ENCODE data around the gene KMO.

DNA sequence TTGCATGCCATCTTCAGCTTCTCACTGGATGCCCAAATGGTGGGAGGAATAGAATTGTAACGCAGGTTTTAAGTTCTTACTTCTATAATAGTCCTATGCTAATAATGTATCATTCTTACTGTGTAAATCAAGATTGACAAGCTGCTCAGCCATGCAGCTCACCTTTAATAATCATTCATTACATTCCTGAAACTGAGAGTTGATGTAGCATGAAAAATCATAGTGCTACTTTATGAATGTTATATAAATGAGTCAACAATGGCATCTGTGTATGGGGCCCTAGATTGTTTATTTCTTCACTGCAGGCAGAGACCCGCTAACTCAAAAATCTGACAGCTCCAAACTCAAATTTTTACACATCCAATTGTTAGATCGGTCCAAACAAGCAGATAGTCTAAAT is 47.0 kb upstream of the KMO start:
- TF ChIP-seq, protein P1, sequence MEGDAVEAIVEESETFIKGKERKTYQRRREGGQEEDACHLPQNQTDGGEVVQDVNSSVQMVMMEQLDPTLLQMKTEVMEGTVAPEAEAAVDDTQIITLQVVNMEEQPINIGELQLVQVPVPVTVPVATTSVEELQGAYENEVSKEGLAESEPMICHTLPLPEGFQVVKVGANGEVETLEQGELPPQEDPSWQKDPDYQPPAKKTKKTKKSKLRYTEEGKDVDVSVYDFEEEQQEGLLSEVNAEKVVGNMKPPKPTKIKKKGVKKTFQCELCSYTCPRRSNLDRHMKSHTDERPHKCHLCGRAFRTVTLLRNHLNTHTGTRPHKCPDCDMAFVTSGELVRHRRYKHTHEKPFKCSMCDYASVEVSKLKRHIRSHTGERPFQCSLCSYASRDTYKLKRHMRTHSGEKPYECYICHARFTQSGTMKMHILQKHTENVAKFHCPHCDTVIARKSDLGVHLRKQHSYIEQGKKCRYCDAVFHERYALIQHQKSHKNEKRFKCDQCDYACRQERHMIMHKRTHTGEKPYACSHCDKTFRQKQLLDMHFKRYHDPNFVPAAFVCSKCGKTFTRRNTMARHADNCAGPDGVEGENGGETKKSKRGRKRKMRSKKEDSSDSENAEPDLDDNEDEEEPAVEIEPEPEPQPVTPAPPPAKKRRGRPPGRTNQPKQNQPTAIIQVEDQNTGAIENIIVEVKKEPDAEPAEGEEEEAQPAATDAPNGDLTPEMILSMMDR (conservative IDR thresholded peaks at IDR 0.05): no peak
- no peak for TF ChIP-seq EZH2 (IDR thresholded peaks at IDR 0.05; ENCODE audit: low read depth)
